Measurements from ENCODE around the gene NECTIN2. TPM values are rescaled to one million over a fixed set of nuclear protein-coding genes. Genes with fewer than 3 reads are reported as not detected.
A peak's percentile ranks its signal among the peaks of the same experiment; 100 is the strongest.

NECTIN2 gene
- polyA plus RNA-seq, 4 donors: 72.5 to 153 (median 100) TPM

DNA sequence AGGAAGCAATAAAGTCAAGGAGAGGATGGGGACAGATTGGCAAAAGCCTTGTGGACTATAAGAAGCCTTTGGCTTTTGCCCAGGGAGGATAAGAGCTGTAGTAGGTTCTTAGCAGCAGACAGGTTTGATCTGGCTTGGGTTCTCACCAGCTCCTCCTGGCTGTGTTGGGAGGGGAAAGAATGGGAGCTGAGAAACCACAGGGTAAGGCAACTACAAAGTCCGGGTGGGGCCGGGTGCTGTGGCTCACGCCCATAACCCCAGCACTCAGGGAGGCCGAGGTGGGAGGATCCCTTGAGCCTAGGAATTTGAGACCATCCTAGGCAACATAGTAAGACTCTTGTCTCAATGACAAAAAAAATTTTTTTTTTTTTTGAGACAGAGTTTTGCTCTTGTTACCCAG lies 20.6 kb downstream of the NECTIN2 start:
- Histone ChIP-seq H3K4me1 (ENCODE audit: control insufficient read depth in 3 of 3, insufficient read depth in 2 of 3, low read depth in 1 of 3, low read length in 2 of 3) (peaks cover 0 to 35% (median 4%) of the 10 kb centered on the region in 3 donors), H3K4me3 (ENCODE audit: low read depth in 1 of 3, low read length in 3 of 3) (no peak overlapping the region), H3K36me3 (ENCODE audit: control insufficient read depth in 3 of 3, insufficient read depth in 2 of 3, low read depth in 1 of 3, low read length in 3 of 3) (peaks cover 0 to 74% (median 11%) of the 10 kb centered on the region in 3 donors), H3K27ac (ENCODE audit: low read depth in 1 of 3, low read length in 2 of 3) (peak overlapping the region in 1 of 3 donors; percentile 12), H3K9me3 (ENCODE audit: control insufficient read depth in 2 of 2, insufficient read depth in 1 of 2, low read depth in 1 of 2, low read length in 1 of 2) (no peaks in the 10 kb centered on the region), H3K27me3 (ENCODE audit: control insufficient read depth in 3 of 3, insufficient read depth in 3 of 3, low read length in 3 of 3) (no peaks in the 10 kb centered on the region)
- DNase-seq: no peak
- WGBS, 3 donors: 58 to 72% (median 62%) methylated on average over 4 of the region's 4 CpGs
- no peak for FAIRE-seq

DNA sequence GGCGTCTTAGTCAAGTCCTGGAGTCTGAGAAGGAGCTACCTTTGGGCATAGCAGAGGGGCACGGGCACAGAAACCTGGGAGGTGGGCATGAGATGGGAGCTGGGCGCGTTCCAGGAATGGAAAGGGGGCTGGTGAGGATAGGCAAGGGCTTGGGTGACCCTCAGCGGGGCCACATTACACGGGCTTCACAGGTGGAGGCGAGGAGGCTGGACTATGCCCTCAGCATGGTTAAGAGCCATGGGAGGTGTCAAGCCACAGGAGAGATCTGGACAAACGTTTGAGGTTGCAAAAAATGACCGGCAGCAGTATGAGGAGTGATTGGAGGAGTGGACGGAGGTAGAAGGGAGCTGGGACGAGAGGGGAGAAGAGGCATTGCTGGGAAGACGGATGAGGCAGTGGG lies 21.5 kb downstream of the NECTIN2 start:
- no peaks in the 10 kb centered on the region for H3K9me3 ChIP-seq (ENCODE audit: control insufficient read depth in 2 of 2, insufficient read depth in 1 of 2, low read depth in 1 of 2, low read length in 1 of 2)
- H3K4me1 ChIP-seq (ENCODE audit: control insufficient read depth in 3 of 3, insufficient read depth in 2 of 3, low read depth in 1 of 3, low read length in 2 of 3): peaks cover 0 to 35% (median 4%) of the 10 kb centered on the region in 3 donors
- FAIRE-seq (no peak), DNase-seq (no peak)
- no peaks in the 10 kb centered on the region for H3K27me3 ChIP-seq (ENCODE audit: control insufficient read depth in 3 of 3, insufficient read depth in 3 of 3, low read length in 3 of 3)
- H3K4me3 ChIP-seq (ENCODE audit: low read depth in 1 of 3, low read length in 3 of 3): no peak overlapping the region
- H3K27ac ChIP-seq (ENCODE audit: low read depth in 1 of 3, low read length in 2 of 3): no peak overlapping the region
- peaks cover 4 to 79% (median 14%) of the 10 kb centered on the region in 3 donors for H3K36me3 ChIP-seq (ENCODE audit: control insufficient read depth in 3 of 3, insufficient read depth in 2 of 3, low read depth in 1 of 3, low read length in 3 of 3)
- WGBS, 3 donors: 80 to 89% (median 84%) methylated on average over 12 of the region's 12 CpGs

DNA sequence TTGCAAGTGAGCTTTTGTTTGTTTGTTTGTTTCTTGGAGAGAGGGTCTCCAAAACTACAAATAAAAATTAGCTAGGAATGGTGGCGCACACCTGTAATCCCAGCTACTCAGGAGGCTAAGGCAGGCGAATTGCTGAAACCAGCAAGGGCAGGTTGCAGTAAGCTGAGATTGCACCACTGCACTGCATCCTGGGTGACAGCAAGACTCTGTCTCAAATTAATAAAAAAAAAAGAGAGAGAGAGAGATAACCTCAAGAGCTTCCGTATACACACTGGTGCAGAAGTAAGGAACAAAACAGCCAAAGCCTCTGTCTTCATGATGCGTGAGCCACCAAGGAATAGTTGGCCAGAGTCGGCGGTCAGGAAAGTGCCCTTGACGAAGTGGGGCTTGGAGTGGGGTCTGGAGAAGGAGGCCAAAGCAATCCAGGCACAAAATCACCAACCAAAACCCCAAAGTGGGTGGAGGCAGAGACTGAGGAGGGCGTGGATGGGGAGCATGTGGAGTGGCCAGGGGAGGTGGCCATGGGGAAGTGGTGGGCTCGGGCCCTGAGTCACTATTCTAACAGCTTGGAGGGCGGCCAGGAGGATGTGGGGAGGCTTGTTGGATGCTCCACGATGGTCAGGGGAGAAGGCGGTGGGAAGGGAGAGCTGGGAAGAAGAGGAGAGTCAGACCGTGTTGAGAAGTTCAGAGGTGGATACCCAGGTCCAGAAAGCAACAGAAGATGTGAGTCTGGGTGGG lies 23.8 kb downstream of the NECTIN2 start:
- FAIRE-seq (no peak), DNase-seq (no peak)
- Histone ChIP-seq H3K27ac (ENCODE audit: low read depth in 1 of 3, low read length in 2 of 3) (peak overlapping the region in 2 of 3 donors; percentile 28 to 66), H3K4me1 (ENCODE audit: control insufficient read depth in 3 of 3, insufficient read depth in 2 of 3, low read depth in 1 of 3, low read length in 2 of 3) (peaks cover 0 to 35% (median 4%) of the 10 kb centered on the region in 3 donors), H3K27me3 (ENCODE audit: control insufficient read depth in 3 of 3, insufficient read depth in 3 of 3, low read length in 3 of 3) (no peaks in the 10 kb centered on the region), H3K36me3 (ENCODE audit: control insufficient read depth in 3 of 3, insufficient read depth in 2 of 3, low read depth in 1 of 3, low read length in 3 of 3) (peaks cover 12 to 90% (median 26%) of the 10 kb centered on the region in 3 donors), H3K4me3 (ENCODE audit: low read depth in 1 of 3, low read length in 3 of 3) (no peak overlapping the region), H3K9me3 (ENCODE audit: control insufficient read depth in 2 of 2, insufficient read depth in 1 of 2, low read depth in 1 of 2, low read length in 1 of 2) (no peaks in the 10 kb centered on the region)
- 55 to 60% (median 59%) methylated on average over 13 of the region's 13 CpGs for WGBS, 3 donors

DNA sequence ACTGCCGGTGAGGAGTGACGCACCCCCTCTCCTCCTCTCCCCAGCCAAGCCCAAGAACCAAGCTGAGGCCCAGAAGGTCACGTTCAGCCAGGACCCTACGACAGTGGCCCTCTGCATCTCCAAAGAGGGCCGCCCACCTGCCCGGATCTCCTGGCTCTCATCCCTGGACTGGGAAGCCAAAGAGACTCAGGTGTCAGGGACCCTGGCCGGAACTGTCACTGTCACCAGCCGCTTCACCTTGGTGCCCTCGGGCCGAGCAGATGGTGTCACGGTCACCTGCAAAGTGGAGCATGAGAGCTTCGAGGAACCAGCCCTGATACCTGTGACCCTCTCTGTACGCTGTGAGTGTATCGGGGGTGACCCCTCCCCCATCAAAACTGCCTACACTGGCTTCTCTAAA lies 25.7 kb downstream of the NECTIN2 start:
- Histone ChIP-seq H3K4me1 (ENCODE audit: control insufficient read depth in 3 of 3, insufficient read depth in 2 of 3, low read depth in 1 of 3, low read length in 2 of 3) (peaks cover 0 to 43% (median 4%) of the 10 kb centered on the region in 3 donors), H3K36me3 (ENCODE audit: control insufficient read depth in 3 of 3, insufficient read depth in 2 of 3, low read depth in 1 of 3, low read length in 3 of 3) (peaks cover 16 to 90% (median 20%) of the 10 kb centered on the region in 3 donors), H3K9me3 (ENCODE audit: control insufficient read depth in 2 of 2, insufficient read depth in 1 of 2, low read depth in 1 of 2, low read length in 1 of 2) (no peaks in the 10 kb centered on the region), H3K27ac (ENCODE audit: low read depth in 1 of 3, low read length in 2 of 3) (no peak overlapping the region), H3K27me3 (ENCODE audit: control insufficient read depth in 3 of 3, insufficient read depth in 3 of 3, low read length in 3 of 3) (no peaks in the 10 kb centered on the region), H3K4me3 (ENCODE audit: low read depth in 1 of 3, low read length in 3 of 3) (no peak overlapping the region)
- FAIRE-seq: no peak
- 93 to 94% (median 94%) methylated on average over 14 of the region's 14 CpGs for WGBS, 3 donors
- DNase-seq: no peak

DNA sequence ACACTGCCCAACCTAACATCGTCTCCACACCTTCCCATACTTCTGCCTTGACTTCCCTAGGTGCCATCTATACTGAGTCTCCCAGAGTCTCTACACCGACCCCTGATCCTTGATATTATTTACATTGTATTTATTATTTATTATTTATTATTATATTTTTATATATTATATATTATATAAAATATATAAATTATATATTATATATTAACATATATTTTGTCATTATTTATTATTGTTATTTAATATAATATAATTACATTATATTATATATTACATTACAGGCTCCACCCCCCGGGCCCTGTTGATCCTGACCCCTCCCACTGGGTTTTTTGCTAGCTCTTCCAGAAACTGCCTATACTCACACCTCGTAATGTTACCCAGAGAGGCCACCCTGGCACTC lies 26.6 kb downstream of the NECTIN2 start:
- H3K4me1 ChIP-seq (ENCODE audit: control insufficient read depth in 3 of 3, insufficient read depth in 2 of 3, low read depth in 1 of 3, low read length in 2 of 3): peaks cover 0 to 38% (median 4%) of the 10 kb centered on the region in 3 donors
- H3K36me3 ChIP-seq (ENCODE audit: control insufficient read depth in 3 of 3, insufficient read depth in 2 of 3, low read depth in 1 of 3, low read length in 3 of 3): peaks cover 20 to 90% (median 21%) of the 10 kb centered on the region in 3 donors
- WGBS, 3 donors: 80 to 88% (median 81%) methylated on average over 4 of the region's 4 CpGs
- no peaks in the 10 kb centered on the region for H3K9me3 ChIP-seq (ENCODE audit: control insufficient read depth in 2 of 2, insufficient read depth in 1 of 2, low read depth in 1 of 2, low read length in 1 of 2)
- no peak for FAIRE-seq
- no peak overlapping the region for H3K4me3 ChIP-seq (ENCODE audit: low read depth in 1 of 3, low read length in 3 of 3)
- DNase-seq: no peak
- no peaks in the 10 kb centered on the region for H3K27me3 ChIP-seq (ENCODE audit: control insufficient read depth in 3 of 3, insufficient read depth in 3 of 3, low read length in 3 of 3)
- H3K27ac ChIP-seq (ENCODE audit: low read depth in 1 of 3, low read length in 2 of 3): no peak overlapping the region

DNA sequence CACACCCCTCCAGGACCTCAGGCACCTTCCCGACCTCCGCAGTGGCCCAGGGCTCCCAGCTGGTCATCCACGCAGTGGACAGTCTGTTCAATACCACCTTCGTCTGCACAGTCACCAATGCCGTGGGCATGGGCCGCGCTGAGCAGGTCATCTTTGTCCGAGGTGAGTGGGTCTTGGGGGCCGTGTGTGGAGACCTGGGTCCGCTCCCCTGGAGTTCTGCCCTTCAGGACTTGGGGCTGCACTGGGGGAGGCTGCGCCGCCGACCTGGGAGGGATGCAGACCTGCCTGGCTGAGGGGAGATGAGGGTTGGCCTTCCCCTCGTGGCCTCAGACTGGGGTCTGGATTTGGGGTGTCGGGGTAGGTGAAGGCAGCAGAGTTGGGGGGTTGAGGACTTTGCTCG lies 28.2 kb downstream of the NECTIN2 start:
- Histone ChIP-seq H3K27ac (ENCODE audit: low read depth in 1 of 3, low read length in 2 of 3) (no peak overlapping the region), H3K27me3 (ENCODE audit: control insufficient read depth in 3 of 3, insufficient read depth in 3 of 3, low read length in 3 of 3) (no peaks in the 10 kb centered on the region), H3K4me3 (ENCODE audit: low read depth in 1 of 3, low read length in 3 of 3) (no peak overlapping the region), H3K36me3 (ENCODE audit: control insufficient read depth in 3 of 3, insufficient read depth in 2 of 3, low read depth in 1 of 3, low read length in 3 of 3) (peaks cover 20 to 93% (median 26%) of the 10 kb centered on the region in 3 donors), H3K9me3 (ENCODE audit: control insufficient read depth in 2 of 2, insufficient read depth in 1 of 2, low read depth in 1 of 2, low read length in 1 of 2) (no peaks in the 10 kb centered on the region), H3K4me1 (ENCODE audit: control insufficient read depth in 3 of 3, insufficient read depth in 2 of 3, low read depth in 1 of 3, low read length in 2 of 3) (peaks cover 0 to 31% (median 4%) of the 10 kb centered on the region in 3 donors)
- no peak for FAIRE-seq
- 89 to 93% (median 92%) methylated on average over 14 to 16 of the region's 16 CpGs for WGBS, 3 donors
- no peak for DNase-seq

DNA sequence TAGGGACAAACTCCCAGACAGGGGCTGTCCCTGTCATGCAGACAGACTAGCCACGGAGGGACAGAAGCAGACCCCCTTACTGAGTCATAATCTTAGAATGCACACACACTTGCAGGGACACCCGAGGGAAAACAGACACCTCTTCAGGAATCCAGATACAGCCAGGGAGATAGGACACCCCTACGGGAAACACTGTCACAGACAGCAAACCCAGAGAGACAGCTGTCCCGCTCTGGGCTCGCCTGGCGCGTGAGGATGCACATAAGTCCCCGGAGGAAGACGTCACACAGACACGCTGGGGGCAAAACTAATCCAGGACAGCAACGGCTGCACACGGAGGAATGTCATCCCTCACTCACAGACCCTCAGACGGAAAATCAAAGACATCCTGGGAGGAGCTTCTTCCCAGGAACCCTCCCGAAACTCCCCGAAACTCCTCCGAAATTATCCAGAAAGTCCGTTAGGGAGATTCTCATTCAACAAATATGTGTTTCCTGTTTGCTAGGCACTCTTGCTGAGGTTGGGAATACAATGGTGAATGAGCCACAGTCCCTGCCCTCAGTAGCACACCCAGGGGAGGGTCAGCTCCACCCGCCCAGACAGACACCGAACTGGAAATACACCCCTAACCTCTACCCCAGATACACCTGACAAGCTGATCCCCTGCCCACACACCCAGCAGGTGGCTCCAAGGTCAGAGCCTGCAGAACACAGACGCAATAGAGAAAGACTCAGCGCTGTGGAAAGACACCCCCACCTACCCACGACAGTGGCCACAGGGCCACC lies 29.8 kb downstream of the NECTIN2 start:
- Histone ChIP-seq H3K27ac (ENCODE audit: low read depth in 1 of 3, low read length in 2 of 3) (peak overlapping the region in 2 of 3 donors; percentile 22 to 28), H3K9me3 (ENCODE audit: control insufficient read depth in 2 of 2, insufficient read depth in 1 of 2, low read depth in 1 of 2, low read length in 1 of 2) (no peaks in the 10 kb centered on the region), H3K36me3 (ENCODE audit: control insufficient read depth in 3 of 3, insufficient read depth in 2 of 3, low read depth in 1 of 3, low read length in 3 of 3) (peaks cover 19 to 96% (median 26%) of the 10 kb centered on the region in 3 donors), H3K4me3 (ENCODE audit: low read depth in 1 of 3, low read length in 3 of 3) (no peak overlapping the region), H3K4me1 (ENCODE audit: control insufficient read depth in 3 of 3, insufficient read depth in 2 of 3, low read depth in 1 of 3, low read length in 2 of 3) (peaks cover 0 to 18% (median 0%) of the 10 kb centered on the region in 3 donors), H3K27me3 (ENCODE audit: control insufficient read depth in 3 of 3, insufficient read depth in 3 of 3, low read length in 3 of 3) (no peaks in the 10 kb centered on the region)
- WGBS, 3 donors: 27 to 56% (median 35%) methylated on average over 22 of the region's 22 CpGs
- DNase-seq: peak; percentile 48 to 54
- FAIRE-seq: no peak

DNA sequence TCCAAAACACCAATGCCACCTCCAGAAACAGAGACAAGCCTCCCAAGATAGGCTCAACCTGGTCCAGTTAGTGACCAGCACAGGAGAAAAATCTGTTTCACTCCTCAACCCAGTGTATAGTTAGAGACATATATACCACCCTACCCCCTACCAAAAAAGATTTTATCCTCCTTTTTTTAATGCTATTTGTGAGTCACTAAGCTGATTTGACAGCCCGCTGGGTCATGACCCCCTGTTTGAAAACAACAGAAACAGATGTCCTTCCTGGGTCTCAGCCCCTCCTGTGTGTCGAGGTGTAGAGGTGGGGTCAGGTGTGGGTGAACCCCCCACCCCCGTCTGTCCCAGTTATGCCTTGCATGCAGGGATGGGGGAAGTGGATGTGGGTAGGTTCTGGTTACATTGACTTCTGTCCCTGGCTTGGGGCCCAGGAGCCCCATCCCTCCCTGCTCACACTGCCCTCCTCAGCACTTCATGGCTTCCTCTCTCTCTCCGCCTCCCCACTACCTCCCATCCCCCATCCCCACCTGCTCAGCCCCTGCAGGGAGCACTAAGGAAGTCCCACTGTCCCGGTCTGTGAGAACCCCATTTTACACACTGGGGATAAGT lies 30.9 kb downstream of the NECTIN2 start:
- 62 to 75% (median 64%) methylated on average over 5 of the region's 5 CpGs for WGBS, 3 donors
- DNase-seq (peak in 1 of 2 donors; percentile 32), FAIRE-seq (no peak)
- Histone ChIP-seq H3K36me3 (ENCODE audit: control insufficient read depth in 3 of 3, insufficient read depth in 2 of 3, low read depth in 1 of 3, low read length in 3 of 3) (peaks cover 15 to 95% (median 26%) of the 10 kb centered on the region in 3 donors), H3K27me3 (ENCODE audit: control insufficient read depth in 3 of 3, insufficient read depth in 3 of 3, low read length in 3 of 3) (no peaks in the 10 kb centered on the region), H3K4me3 (ENCODE audit: low read depth in 1 of 3, low read length in 3 of 3) (no peak overlapping the region), H3K9me3 (ENCODE audit: control insufficient read depth in 2 of 2, insufficient read depth in 1 of 2, low read depth in 1 of 2, low read length in 1 of 2) (no peaks in the 10 kb centered on the region), H3K27ac (ENCODE audit: low read depth in 1 of 3, low read length in 2 of 3) (no peak overlapping the region), H3K4me1 (ENCODE audit: control insufficient read depth in 3 of 3, insufficient read depth in 2 of 3, low read depth in 1 of 3, low read length in 2 of 3) (peaks cover 0 to 14% (median 0%) of the 10 kb centered on the region in 3 donors)

Measured in small intestine (tissue), 7 donors.